Stimulated activated CD4-positive, alpha-beta T cell treated with anti-CD3 and anti-CD28 coated beads, Interleukin-1b, Interleukin-23, amount 100 ng/mL, for 4 hours (primary cell): ENCODE measurements around the gene TRIOBP.

Experiments
- DNase-seq, 2 donors: peaks; one replicate each; pipeline ENCODE4 v3.0.0-alpha.2; 2020; ENCODE audit warnings: low read depth in 2 of 2

Gene TRIOBP

DNA sequence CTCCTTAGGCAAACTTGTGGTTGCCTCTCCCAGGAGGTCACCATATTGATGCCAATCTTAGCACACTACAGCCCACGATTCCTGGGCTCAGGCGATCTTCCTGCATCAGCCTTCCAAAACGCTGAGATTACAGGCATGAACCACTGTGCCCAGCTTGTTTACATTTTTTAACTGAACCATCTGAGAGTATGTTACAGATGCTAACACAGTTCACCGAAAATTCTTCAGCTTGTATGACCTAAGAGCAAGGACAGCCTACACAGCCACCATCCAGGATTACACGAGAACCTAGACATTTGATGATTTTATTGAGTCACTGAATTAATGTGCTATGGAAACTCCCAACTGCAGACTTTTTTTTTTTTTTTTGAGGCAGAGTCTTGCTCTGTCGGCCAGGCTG, 27.3 kb upstream of the TRIOBP start:
- no peak for DNase-seq

DNA sequence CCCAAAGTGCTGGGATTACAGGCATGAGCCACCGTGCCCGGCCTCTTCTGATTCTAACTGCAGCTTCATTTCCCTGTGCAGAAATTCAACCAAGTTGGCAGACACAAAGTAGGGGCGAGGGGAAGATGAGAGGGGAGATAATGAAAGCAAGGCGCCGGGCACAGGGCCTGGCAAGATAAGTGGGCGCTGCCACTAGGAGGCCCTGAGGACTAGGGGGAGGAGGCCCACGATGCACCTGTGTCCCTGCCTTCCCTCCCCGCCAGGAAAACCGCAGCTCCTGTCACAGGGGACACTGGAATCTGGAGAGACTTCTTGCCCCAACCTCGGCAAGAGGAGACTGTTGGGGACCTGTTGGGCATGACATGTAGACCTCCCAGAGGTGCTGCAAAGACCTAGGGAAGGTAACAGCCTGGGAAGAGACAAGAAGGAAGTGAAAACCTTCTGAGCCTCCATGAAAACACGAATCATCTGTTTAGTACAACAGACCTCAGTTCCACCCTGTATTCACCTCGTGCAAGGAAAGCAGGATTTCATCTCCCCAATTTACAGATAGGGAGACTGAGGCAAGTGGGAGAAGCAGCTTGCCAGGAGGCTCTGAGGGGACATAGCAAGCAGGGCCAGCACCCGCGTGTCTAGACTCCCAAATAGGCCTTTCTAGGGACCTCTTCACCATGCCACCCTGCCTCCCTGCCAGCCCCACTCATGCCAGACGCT, 24.5 kb upstream of the TRIOBP start:
- no peak for DNase-seq

DNA sequence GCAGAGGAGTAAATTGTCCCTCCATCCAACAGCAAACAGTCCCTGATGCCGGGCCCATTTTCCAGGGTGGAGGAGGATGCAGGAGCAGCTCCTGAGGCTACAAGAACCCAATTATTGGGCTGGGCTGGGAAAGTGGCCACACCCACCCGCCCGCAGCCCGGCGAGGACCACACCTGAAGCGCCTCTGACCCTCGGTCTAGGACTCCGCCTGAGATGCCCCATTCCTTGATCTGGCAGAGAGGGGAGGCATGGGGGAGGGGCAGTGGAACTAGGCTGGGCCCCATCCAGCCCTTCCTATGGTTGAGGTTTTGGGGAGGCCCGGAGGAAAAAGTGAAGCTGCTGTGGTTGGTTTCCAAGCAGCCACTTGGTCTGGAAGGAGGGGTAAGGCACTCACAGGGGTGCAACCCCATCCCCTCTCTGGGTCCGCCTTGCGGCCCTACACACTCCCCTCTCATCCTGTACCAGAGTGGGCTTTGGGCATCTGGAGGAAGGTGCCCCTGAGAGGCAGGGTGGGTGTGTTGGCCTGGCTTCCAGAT, 23.9 kb upstream of the TRIOBP start:
- DNase-seq = no peak

DNA sequence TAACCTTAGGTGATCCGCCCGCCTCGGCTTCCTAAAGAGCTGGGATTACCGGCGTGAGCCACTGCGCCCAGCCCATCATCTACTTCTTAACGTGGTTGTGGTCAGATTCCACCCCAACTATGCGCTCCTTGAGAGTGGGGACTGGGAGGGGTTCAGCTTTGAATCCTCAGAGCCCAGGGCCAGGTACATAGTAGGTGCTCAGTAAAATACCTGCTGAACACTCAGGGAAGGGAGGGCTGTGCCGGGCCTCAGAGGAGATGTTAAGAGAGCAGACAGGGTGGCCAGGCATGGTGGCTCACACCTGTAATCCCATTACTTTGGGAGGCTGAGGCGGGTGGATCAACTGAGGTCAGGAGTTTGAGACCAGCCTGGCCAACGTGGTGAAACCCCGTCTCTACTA, 22.6 kb upstream of the TRIOBP start:
- no peak for DNase-seq

DNA sequence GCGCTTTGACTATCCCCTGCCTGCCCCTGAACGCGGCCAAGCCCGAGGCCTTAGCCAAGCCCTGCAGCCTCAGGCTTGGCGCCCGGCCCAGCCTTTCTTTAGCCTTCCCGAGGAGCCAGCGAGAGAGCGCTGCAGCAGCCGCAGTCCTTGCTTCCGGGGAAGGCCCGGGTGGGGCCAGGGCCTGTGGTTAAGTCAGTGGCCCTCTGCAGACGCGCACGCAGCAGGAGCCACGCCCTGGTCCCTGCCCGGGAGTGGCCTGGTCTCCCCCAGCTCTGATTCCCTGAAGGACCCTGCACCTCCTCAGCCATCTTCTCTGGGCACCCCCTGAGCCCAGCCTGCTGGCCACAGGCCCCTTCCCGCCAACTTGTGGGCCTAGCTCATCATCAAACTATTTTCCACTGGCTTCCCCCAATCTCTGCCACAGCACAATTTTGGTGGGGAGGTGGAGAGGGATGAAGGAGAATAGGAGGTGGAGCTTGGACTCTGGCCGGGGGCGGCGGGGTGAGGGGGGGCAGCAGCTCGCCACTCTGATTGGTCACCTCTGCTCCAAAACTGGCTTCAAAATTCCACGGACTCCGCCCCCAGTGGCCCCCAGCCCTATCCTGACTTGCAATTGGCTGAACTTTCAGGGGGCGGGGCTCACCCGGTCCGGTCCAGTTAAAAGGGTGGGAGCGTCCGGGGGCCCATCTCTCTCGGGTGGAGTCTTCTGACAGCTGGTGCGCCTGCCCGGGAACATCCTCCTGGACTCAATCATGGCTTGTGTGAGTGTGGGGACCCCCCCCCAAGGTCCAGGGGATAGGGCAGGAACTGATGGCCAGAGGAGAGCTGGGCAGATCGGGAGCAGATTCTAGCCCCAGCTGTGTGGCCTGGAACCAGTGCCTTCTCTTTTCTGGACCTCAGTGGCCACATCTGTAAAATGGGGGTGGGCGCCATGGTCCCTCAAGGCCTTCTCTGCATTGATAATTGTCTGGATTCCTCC, 21.6 kb upstream of the TRIOBP start, which contains the start of gene LGALS1:
LGALS1 (plus strand) TSS at position 686 of the 979 bp plus-strand sequence; CDS start at position 753, 67 bp downstream.
- DNase-seq = peak in 1 of 2 donors; percentile 34

DNA sequence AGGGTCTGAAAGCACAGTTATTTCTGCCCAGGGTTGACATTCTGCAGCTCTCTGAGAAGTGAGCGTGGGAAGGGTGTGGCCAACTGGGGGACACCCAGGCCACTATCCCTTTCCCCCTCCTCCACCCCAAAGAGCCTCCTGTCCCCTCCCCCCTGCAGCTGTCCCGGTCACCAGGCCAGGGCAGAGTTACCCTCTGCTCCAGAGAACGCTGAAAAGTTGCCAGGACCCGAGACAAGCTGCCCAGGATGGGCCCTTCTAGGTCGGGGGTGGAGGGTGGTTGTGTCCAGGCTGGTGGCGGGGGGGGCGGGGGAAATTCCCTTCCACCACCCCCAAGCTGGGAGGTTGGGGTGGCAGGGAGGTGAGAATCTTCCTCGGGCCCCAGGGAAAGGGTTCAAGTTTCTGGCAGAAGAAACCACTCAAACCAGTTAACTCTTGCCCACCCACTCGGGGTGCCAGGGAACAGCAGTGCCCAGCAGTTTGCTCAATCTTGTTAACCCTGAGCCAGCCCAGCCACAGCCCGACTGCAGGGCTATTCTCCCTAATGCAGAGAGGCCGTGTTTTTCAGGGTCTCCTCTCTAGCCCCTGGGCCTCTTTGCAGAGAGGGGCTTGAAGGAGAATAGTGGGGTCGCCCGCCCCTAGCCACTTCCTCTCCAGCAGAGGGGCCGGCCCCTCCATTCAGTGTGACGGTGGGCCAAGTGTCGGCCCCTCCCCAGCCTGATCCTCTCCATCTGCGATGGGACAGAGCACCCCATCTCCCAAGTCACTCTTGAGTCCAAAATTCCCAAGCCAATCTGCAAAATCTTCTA, 20.7 kb upstream of the TRIOBP start:
- no peak for DNase-seq

DNA sequence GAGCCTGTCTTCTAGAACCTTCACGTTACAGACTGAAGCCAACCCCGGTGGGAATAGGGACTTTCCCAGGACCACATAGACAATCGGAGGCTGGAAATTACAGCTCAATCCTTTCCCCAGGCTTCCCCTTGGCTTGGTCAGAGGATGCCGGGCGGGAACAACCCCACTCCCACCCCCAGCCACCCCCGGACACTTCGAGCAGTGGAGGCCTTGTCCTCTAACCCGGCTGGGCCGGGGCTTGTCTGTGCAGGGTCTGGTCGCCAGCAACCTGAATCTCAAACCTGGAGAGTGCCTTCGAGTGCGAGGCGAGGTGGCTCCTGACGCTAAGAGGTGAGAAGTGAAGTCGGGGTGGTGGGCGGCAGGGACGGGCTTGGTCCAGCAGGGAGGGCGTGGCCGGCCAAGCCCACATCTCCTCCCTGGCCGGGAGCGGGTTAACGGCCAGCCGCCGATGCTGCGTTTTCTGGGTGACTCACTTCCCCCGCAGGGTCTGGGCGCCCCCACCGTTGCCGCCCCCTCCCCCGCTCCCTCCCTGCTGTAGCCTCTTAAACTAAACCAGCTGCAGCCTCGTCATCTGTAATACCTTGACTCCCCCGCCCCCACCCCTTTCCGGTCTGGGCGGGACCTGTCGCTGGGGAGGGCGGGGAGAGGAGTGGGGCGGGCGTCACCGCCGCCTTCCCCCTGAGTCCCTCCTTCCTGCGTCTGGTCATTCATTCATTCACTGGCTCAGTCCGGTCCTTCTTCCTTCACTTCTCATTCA, 19.9 kb upstream of the TRIOBP start:
- peak; percentile 89 to 93 for DNase-seq

DNA sequence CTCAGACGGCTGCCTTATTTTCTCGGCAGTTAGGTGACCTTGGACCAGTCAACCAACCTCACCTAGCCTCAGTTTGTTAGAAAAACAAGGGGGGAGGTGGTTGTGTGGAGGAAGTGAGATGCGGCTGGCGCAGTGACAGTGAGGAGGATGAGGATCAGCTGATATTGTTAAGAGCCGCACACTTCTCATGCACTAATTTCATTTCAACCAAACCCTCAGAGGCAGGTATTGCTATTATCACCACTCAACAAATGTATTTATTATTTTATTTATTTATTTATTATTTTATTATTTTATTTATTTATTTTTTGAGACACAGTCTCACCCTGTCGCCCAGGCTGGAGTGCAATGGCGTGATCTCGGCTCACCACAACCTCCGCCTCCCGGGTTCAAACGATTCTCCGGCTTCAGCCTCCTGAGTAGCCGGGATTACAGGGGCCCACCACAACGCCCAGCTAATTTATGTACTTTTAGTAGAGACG, 19.3 kb upstream of the TRIOBP start:
- no peak for DNase-seq

DNA sequence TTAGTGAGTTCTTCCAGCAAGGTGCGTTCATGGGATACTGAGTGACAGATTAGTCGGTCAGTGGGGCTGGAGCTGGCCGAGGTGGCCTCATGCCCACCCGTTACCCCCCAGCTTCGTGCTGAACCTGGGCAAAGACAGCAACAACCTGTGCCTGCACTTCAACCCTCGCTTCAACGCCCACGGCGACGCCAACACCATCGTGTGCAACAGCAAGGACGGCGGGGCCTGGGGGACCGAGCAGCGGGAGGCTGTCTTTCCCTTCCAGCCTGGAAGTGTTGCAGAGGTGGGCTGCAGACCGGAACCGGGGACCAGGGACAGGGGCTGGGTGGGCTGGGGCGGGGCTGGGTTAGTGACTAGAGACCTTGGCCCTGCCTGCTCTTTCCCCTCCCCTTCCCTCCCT, 18.5 kb upstream of the TRIOBP start:
- DNase-seq = no peak

DNA sequence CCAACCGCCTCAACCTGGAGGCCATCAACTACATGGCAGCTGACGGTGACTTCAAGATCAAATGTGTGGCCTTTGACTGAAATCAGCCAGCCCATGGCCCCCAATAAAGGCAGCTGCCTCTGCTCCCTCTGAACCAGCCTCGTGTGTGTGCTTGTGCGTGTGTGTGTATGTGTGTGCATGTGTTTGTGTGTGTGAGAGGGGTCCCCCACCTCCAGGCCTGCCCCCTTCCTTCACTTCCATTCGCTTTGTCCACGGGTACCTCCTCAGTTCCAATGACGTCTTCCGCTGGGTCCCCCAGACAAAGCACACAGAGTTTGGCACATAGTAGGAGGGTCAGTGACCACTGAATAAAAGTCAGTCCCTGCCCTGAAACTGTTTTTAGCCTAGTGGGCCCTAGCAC, 17.2 kb upstream of the TRIOBP start:
- no peak for DNase-seq

DNA sequence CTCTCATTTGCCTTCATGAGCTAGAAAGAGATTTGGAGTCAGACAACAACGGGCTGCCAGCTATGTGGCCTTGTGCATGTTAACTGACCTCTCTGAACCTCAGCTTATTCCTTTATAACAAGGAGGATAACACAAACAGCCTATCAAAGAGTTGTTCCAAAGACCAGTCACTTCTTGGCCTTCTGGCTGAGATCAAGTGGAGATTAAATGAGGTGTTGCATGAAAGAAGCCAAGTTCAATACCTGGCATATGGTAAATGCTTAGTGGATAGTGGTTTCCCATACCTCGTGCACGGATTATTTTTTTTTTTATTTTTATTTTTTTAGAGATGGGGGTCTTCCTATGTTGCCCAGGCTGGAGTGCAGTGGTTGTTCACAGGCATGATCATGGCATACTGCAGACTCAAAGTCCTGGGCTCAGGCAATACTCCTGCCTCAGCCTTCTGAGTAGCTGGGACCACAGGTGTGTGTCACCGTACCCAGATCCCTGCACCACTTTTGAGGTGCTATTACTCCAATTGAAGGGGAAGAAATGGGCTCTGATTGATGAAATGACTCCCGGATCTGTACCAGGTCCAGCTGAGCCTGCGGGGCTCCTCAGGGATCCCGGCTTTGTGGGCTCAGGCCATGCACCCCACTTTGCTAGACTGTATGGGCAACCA, 16.5 kb upstream of the TRIOBP start:
- DNase-seq = no peak

DNA sequence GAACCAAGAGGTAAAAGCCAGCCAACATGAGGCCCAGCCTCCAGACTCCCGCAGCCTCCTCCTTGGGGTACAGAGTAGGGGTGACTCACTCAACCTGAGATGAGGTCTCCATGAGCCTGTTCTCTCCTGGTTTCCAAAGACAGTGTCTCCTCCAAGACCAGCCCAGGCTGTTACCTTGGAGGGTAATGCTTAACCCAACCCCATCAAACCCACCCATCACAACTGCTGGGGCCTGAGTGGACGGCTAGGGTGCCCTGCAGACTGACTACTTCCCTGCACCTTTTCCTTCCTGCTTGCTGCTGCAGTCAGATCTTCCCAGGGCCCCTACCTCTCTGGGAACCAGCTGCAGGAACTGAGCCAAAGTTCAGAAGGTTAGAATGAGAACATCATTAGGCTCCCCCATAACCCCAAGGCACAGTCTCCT, 15.8 kb upstream of the TRIOBP start:
- DNase-seq = no peak

DNA sequence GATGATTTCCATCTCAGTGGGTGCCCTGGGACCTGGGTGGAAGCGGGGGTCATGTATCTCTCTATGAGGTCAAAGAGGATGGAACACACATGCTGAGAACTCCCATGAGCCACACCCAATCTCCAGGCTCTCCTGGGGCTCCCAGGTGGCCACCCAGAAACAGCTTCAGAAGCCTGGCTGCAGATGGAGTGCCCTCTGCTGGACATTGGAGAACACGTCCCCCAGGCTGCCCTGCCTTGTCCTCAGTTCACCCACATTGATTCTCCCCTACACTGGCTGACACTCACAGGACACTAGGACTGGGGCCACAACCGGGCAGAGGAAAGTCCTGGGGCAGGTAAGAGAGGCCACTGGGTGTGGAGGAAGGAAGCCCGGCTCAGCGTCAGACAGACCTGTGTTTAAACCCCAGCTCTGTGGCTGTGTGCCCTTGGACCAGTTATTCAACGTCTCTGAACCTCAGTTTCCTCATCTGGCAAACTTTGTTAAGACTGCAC, 15.2 kb upstream of the TRIOBP start:
- DNase-seq = peak; percentile 57

DNA sequence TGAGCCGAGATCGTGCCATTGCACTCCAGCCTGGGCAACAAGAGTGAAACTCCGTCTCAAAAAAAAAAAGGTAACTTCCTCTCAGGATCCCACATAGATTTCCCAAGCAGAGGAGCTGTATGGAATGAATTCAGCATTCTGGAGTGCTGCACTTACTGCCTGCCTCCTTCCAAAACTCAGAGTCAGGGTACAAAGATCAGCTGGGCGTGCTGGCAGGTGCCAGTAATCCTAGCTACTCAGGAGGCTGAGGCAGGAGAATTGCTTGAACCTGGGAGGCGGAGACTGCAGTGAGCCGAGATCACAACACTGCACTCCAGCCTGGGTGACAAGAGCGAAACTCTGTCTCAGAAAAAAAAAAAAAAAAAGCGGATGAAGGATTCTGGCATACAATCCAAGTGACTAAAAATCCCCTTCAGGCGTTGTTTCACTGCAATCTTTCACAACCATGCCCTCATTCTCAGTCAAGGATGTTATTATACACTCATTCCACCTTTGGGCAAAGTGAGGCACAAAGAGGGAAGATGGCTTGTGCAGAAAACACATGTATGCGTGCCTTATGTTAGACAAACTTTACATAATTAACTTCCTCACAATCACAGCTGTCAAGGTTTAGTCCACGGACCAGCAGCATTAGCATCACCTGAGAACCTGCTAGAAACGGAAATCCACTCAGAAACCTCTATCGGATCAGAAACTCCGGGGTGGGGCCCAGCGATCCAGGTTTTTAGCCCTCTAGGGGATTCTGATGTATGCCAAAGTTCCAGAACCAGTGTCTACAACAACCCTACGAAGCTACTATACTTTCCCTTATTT, 11.8 kb upstream of the TRIOBP start:
- no peak for DNase-seq

DNA sequence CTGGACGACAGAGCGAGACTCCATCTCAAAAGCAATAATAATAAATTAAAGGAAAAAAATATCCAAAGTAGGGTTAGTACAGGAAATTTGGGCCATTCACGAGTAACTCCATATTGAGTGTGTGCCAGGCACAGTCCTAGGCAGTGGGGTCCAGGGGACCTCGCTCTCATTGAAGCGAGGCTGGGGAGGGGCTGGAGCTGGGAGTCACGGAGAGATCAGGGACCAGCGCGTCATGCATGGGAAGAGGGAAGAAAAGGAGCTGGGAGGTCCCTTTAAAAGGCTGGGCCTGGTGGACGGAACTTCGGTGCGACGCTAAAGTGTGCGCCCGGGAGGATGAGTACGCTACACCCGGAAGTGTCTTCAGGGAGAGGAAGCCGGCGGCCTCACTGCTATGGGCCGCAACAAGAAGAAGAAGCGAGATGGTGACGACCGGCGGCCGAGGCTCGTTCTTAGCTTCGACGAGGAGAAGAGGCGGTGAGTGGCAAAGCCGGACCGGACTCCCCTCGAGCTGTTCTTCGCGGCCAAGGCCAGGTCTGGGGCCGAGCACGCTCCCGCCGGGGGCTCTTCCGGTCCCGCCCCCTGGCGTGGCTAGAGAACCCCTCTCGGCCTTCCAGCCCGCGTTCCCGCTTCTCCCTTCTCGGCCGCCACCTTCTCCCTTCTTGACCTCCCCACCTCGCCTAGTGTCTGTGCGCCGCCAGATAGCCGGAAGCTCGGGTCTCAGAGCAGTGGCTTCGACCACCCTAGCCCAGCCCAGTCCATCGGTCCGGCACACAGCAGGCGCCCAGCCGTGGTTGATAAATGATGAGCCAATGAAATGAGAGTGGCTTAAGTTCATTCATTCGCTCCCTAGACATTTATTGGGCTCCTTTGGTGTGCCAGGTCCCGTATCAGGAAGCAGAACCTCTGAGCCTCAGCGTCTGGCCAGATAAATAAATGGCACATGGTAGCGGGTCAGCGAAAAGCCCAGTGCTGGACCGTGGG, 10.6 kb upstream of the TRIOBP start, which contains the start of gene NOL12:
NOL12 (plus strand) TSS at position 342 of the 981 bp plus-strand sequence; CDS start at position 392, 50 bp downstream.
- peak; percentile 64 for DNase-seq

DNA sequence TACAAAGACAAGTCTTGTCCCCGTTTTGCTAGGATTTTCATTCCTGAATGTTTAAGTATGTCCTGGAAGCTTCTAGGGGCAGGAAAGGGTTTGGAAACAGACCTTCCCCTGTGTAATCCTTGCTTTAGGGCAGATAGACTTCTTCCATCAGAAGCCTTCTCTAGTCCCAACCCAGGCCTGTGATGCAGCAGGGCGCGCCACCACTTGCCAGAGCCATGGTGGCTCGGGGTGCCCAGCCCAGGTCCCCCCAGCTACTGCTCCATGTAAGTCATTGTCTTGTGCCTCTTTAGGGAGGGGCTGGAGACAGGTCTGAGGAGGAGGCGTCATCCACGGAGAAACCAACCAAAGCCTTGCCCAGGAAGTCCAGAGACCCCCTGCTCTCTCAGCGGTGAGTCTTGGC, 6.4 kb upstream of the TRIOBP start:
- DNase-seq = no peak

DNA sequence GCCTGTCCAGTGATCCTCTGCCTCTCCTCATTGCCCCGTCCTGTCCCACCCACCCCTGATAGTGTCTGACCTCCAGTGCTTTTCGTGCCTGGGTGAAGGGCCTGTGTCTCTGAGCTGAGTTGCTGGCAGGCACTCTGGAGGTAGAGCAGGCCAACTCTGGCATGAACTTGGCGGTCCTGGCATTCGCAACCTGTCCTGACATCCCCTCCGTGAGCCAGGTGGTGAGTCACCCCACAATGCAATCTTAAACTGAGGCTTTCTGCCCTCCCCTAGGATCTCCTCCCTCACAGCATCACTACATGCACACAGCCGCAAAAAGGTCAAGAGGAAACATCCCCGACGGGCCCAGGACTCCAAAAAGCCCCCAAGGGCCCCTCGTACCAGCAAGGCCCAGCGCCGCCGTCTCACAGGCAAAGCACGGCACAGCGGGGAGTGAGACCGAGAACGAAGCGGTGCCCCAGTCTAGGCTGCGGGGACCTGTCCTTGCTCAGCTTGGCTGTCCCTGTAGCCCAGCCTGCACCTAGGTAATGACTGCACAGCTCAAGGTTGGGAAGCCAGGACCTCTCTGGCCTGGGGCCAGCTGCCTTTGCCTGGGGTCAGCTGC, 5.8 kb upstream of the TRIOBP start:
- no peak for DNase-seq
